GM12878 (cell line): ENCODE results near the gene CAMTA1.

ENCODE experiments used
- BCL3 ChIP-seq: IDR thresholded peaks from 2 replicates; pipeline ENCODE4 v1.6.1; 2011; ENCODE audit warnings: borderline replicate concordance, low read depth, mild to moderate bottlenecking, moderate library complexity, low read length; ENCODE audit not compliant: insufficient read depth, poor library complexity, severe bottlenecking
- BCLAF1 ChIP-seq: fragments of 450-650 bp; IDR thresholded peaks from 2 replicates; pipeline ENCODE4 v1.6.1; 2017; ENCODE audit warnings: antibody characterized with exemption, mild to moderate bottlenecking, moderate library complexity
- BHLHE40 ChIP-seq, 2 experiments: fragments of 450-650 bp in 1 of 2; IDR thresholded peaks; 2 replicates each; pipeline ENCODE4 v1.6.1; 2011 to 2017; ENCODE audit warnings: low read depth in 2 of 2, borderline replicate concordance in 1 of 2, improper control_type of control experiment in 1 of 2, low read length in 1 of 2, mild to moderate bottlenecking in 1 of 2
- ETV6 ChIP-seq, 2 experiments: fragments of 450-650 bp in 1 of 2; IDR thresholded peaks in 1 of 2; conservative IDR thresholded peaks in 1 of 2; 2 replicates each; pipeline ENCODE4 v1.6.1; 2014; ENCODE audit warnings: antibody characterized with exemption in 1 of 2, borderline replicate concordance in 1 of 2, low read depth in 1 of 2, mild to moderate bottlenecking in 1 of 2, moderate library complexity in 1 of 2
- GABPA ChIP-seq: IDR thresholded peaks from 2 replicates; pipeline ENCODE4 v1.6.1; 2014; ENCODE audit warnings: antibody characterized with exemption, low read depth, mild to moderate bottlenecking, inconsistent platforms
- HDAC6 ChIP-seq: fragments of 200-600 bp; sonication (generic); IDR thresholded peaks from one replicate; pipeline ENCODE4 v1.8.0; 2017; ENCODE audit warnings: antibody characterized with exemption; ENCODE audit not compliant: unreplicated experiment
- TAF1 ChIP-seq: IDR thresholded peaks from 2 replicates; pipeline ENCODE4 v1.6.1; 2011; ENCODE audit warnings: mild to moderate bottlenecking, low read depth, low read length, borderline replicate concordance

DNA sequence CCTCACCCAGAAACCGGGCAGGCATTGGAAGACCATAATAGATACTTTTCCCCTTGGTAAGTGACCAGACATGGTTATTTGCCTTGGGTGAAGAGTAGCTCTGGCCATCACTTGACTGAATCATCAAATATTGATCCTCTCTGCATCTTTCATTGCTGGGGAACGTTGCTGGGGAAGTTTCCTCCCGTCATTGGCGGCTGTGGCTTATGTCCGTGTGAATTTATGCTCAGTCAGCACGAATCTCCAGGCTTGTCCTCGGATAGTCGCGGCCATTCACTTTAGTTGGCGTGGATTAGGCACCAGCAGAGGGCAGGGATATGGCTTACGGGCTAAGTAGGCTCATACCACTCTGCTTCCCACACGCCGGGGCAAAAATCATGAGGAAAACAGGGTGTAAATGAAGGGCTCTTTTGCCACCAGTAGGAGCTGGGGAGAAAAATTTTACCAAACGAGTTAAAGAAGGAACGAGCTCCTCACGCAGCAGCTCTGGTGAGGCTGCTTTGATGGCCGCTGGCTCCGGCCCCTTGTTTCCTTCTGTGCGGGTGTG is 473.4 kb downstream of the CAMTA1 start:
- TF ChIP-seq ETV6 (conservative IDR thresholded peaks at IDR 0.05 in 1 of 2, IDR thresholded peaks at IDR 0.05 in 1 of 2; ENCODE audit: borderline replicate concordance in 1 of 2, low read depth in 1 of 2) (no peak), BHLHE40 (IDR thresholded peaks at IDR 0.05; ENCODE audit: borderline replicate concordance in 1 of 2, low read depth in 2 of 2, low read length in 1 of 2) (no peak), GABPA (no peak), TAF1 (no peak), BCLAF1 (no peak), BCL3 (no peak), HDAC6 (no peak)
